Transverse colon (tissue), 4 donors: ENCODE measurements around the gene AHNAK. TPM values are rescaled to one million over a fixed set of nuclear protein-coding genes. Genes with fewer than 3 reads are reported as not detected.

ENCODE experiments used
- DNase-seq: peaks from one replicate; pipeline ENCODE4 v3.0.0-alpha.2; 2019
- H3K27ac ChIP-seq, 4 donors: fragments of 200-600 bp; sonication (generic); 2 replicates each; pipeline ENCODE4 v1.5.1; 2016 to 2018; ENCODE audit warnings: inconsistent platforms in 4 of 4
- H3K27me3 ChIP-seq: fragments of 200-600 bp; sonication (generic); 2 replicates; pipeline ENCODE4 v1.5.1; 2017; ENCODE audit warnings: inconsistent platforms
- H3K36me3 ChIP-seq, 4 donors: fragments of 200-600 bp; sonication (generic); 2 replicates each; pipeline ENCODE4 v1.5.1; 2017 to 2019; ENCODE audit warnings: inconsistent platforms in 4 of 4
- H3K4me1 ChIP-seq, 4 donors: fragments of 200-600 bp; sonication (generic); 2 replicates each; pipeline ENCODE4 v1.5.1; 2017 to 2020; ENCODE audit warnings: inconsistent platforms in 4 of 4
- H3K4me3 ChIP-seq, 4 donors: fragments of 200-600 bp; sonication (generic); 1 replicate in 1 of 4; 2 replicates in 3 of 4; pipeline versions ENCODE4 v1.5.1 to v1.6.1; 2017 to 2019; ENCODE audit warnings: inconsistent platforms in 4 of 4
- H3K9me3 ChIP-seq, 2 donors: fragments of 200-600 bp; sonication (generic); 2 replicates each; pipeline ENCODE4 v1.5.1; 2017 to 2019; ENCODE audit warnings: inconsistent platforms in 2 of 2
- CTCF ChIP-seq, 5 experiments: fragments of 200-600 bp in 3 of 5; fragments of 450-650 bp in 2 of 5; sonication (generic) in 3 of 5; IDR thresholded peaks; 1 replicate in 2 of 5; 2 replicates in 3 of 5; pipeline ENCODE4 v1.5.1; 2016 to 2017; ENCODE audit warnings: antibody characterized with exemption in 5 of 5, inconsistent platforms in 3 of 5, mild to moderate bottlenecking in 2 of 5, moderate library complexity in 1 of 5
- EP300 ChIP-seq: sonication (generic); formaldehyde crosslinking; IDR thresholded peaks from one replicate; pipeline ENCODE4 v1.6.1; 2017; ENCODE audit warnings: antibody characterized with exemption, low read depth
- POLR2A ChIP-seq: fragments of 450-650 bp; IDR thresholded peaks from one replicate; pipeline ENCODE4 v1.6.1; 2016; ENCODE audit warnings: antibody characterized with exemption, mild to moderate bottlenecking, moderate library complexity
- POLR2AphosphoS5 ChIP-seq, 3 donors: sonication (generic); formaldehyde crosslinking; IDR thresholded peaks; one replicate each; pipeline ENCODE4 v1.6.1; 2016; ENCODE audit warnings: antibody characterized with exemption in 3 of 3
- WGBS, 2 donors: methylation state at CpG; one replicate each; pipeline ENCODE4 v1.1.5; 2018; ENCODE audit warnings: low coverage in 1 of 2; 5-methylcytosine and 5-hydroxymethylcytosine counted together
- in situ Hi-C, 4 donors: fragments of 200-750 bp; cut with MboI; loops; one replicate each; pipeline versions ENCODE4 v1.15.0 to v1.15.1; 2017; ENCODE audit warnings: low sequenced_read_pairs in 3 of 4, low pct_ligation_motif_present in 1 of 4, low pct_unique_long_range_greater_than_20kb in 1 of 4
- intact Hi-C: fragments of 100-400 bp; cut with DNase I; formaldehyde crosslinking; loops from one replicate; pipeline ENCODE4 v1.15.1; 2023; ENCODE audit warnings: low total_unique reads
- total RNA-seq, 4 donors: library from RNA; depleted of rRNA; stranded (reverse); fragments of >200 nt; gene quantifications; one replicate each; pipeline ENCODE4 v1.1.0, GENCODE V29; 2016

AHNAK gene
- total RNA-seq, 4 donors from 2014 or later, result 561 to 1,032 (median 742) TPM

GRCh38 chr11:62516736-62517371 lies 29.8 kb downstream of the AHNAK start:
- Histone ChIP-seq H3K4me3 (no peak overlapping the region), H3K4me1 (peaks cover 0 to 2% (median 1%) of the 10 kb centered on the region in 4 donors), H3K9me3 (no peaks in the 10 kb centered on the region), H3K27me3 (no peaks in the 10 kb centered on the region), H3K36me3 (peaks cover 0 to 44% (median 18%) of the 10 kb centered on the region in 4 donors), H3K27ac (peak overlapping the region in 1 of 4 donors; percentile 19)
- no peak for TF ChIP-seq CTCF (IDR thresholded peaks at IDR 0.05)
- peak in 1 of 3 donors; percentile 21 for TF ChIP-seq POLR2AphosphoS5 (IDR thresholded peaks at IDR 0.05)
- intact Hi-C loops, result no loop called here
- in situ Hi-C loops, result no loop called here
- DNase-seq, result no peak
- 92 to 100% methylated on average over 1 to 14 of the region's 14 CpGs for WGBS, 2 donors

GRCh38 chr11:62514151-62514550 lies 32.5 kb downstream of the AHNAK start:
- no peak for DNase-seq
- Histone ChIP-seq H3K9me3 (no peaks in the 10 kb centered on the region), H3K4me1 (peaks cover 5 to 16% (median 10%) of the 10 kb centered on the region in 4 donors), H3K27ac (no peak overlapping the region), H3K36me3 (peaks cover 0 to 25% (median 9%) of the 10 kb centered on the region in 4 donors), H3K4me3 (no peak overlapping the region), H3K27me3 (no peaks in the 10 kb centered on the region)
- in situ Hi-C loops, result no loop called here
- intact Hi-C loops, result no loop called here
- 88% methylated on average over 7 of the region's 7 CpGs; no CpG with 5 or more reads in 1 of the 2 donors for WGBS, 2 donors
- TF ChIP-seq POLR2A, result no peak
- no peak for TF ChIP-seq CTCF (IDR thresholded peaks at IDR 0.05)
- TF ChIP-seq EP300, result no peak
- no peak for TF ChIP-seq POLR2AphosphoS5 (IDR thresholded peaks at IDR 0.05)

DNA sequence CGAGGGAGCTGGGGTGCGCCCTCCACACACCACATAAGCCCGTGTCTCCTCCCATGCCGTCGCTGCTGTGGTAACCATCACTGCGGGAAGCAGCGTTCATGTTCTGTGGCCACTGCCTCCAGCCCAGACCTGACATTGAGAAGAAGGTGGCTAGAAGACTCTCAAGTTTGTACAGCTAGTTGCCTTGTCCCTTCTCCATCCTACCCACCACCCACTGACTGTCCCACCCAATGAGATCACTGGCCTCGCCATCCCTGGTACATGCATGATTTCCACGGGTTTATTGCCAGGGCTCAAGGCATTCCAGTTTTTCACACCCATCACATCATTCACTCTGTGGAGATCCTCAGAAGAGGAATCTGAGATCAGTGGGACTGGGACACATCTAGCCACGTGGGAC lies 33.0 kb downstream of the AHNAK start:
- Histone ChIP-seq H3K4me1 (peaks cover 9 to 21% (median 15%) of the 10 kb centered on the region in 4 donors), H3K36me3 (peaks cover 0 to 20% (median 6%) of the 10 kb centered on the region in 4 donors), H3K27ac (peak overlapping the region in 1 of 4 donors; percentile 84), H3K9me3 (no peaks in the 10 kb centered on the region), H3K4me3 (no peak overlapping the region), H3K27me3 (no peaks in the 10 kb centered on the region)
- TF ChIP-seq POLR2AphosphoS5 (IDR thresholded peaks at IDR 0.05) (no peak), CTCF (IDR thresholded peaks at IDR 0.05) (no peak), POLR2A (no peak), EP300 (no peak)
- in situ Hi-C loops, result no loop called here
- intact Hi-C loops, result no loop called here
- 87 to 93% methylated on average over 4 to 10 of the region's 10 CpGs for WGBS, 2 donors
- DNase-seq, result no peak

GRCh38 chr11:62512961-62513360 lies 33.6 kb downstream of the AHNAK start:
- intact Hi-C loops, result no loop called here
- peak overlapping the region in 3 of 4 donors; percentile 22 to 85 (median 84) for H3K27ac ChIP-seq
- no peak overlapping the region for H3K4me3 ChIP-seq
- TF ChIP-seq POLR2A (no peak), CTCF (IDR thresholded peaks at IDR 0.05) (no peak), POLR2AphosphoS5 (IDR thresholded peaks at IDR 0.05) (no peak), EP300 (no peak)
- peaks cover 11 to 28% (median 20%) of the 10 kb centered on the region in 4 donors for H3K4me1 ChIP-seq
- H3K36me3 ChIP-seq, result peaks cover 0 to 14% (median 3%) of the 10 kb centered on the region in 4 donors
- no peak for DNase-seq
- H3K27me3 ChIP-seq, result no peaks in the 10 kb centered on the region
- 88% methylated on average over 6 of the region's 8 CpGs; no CpG with 5 or more reads in 1 of the 2 donors for WGBS, 2 donors
- no peaks in the 10 kb centered on the region for H3K9me3 ChIP-seq
- in situ Hi-C loops, result no loop called here
